Left cardiac atrium (tissue), 2 donors: ENCODE results near the gene STOML1. TPM values are rescaled to one million over a fixed set of nuclear protein-coding genes. Genes with fewer than 3 reads are reported as not detected.

Experiments
- total RNA-seq, 2 donors: library from RNA; stranded (reverse); fragmentation: NEBNext Ultra II Directional; extraction: Animal tissue kit (Norgen Biotek cat#: 25700); gene quantifications; one replicate each; pipeline ENCODE4 v1.2.1, GENCODE V29; 2021
- donor health status: DM: no; HTN: yes; CAD: no; lungs with severe emphysema.
- donor health status: DM: yes; HTN: yes; CAD: no.

STOML1 gene
- total RNA-seq, 2 donors from 2014 or later, result 20.3 to 21.1 TPM

Other genes with a start within 250 kb of the STOML1 start
- gene INSYN1, start 238.9 kb downstream of the STOML1 start, total RNA-seq, result 10 to 100 TPM; 79.3 to 80.8 TPM
- gene TBC1D21, start 118.7 kb downstream of the STOML1 start, total RNA-seq, result not detected
- 10 to 100 TPM; 12.0 to 31.5 TPM for gene LOXL1, start 65.8 kb downstream of the STOML1 start, total RNA-seq
- gene PML, start 2.4 kb upstream of the STOML1 start, total RNA-seq, result 10 to 100 TPM; 23.4 to 38.7 TPM
- gene GOLGA6A, start 90.3 kb upstream of the STOML1 start, total RNA-seq, result not detected
- gene ISLR2, start 138.3 kb upstream of the STOML1 start, total RNA-seq, result 1 to 10 TPM; 1.9 to 3.9 TPM
- gene ISLR, start 181.4 kb upstream of the STOML1 start, total RNA-seq, result 10 to 100 TPM; 22.8 to 28.2 TPM
- not detected for gene STRA6, start 210.5 kb upstream of the STOML1 start, total RNA-seq
- gene CCDC33, start 244.0 kb upstream of the STOML1 start, total RNA-seq, result not detected